Activated B cell treated with CpG ODN at 0.5 μM for 24 hours (primary cell): ENCODE measurements around the gene IL17B. TPM values are rescaled to one million over a fixed set of nuclear protein-coding genes. Genes with fewer than 3 reads are reported as not detected.

Experiments
- ATAC-seq: fragments of 200-7000 bp; cut with Tn5 transposase; one replicate; pipeline ENCODE4 v1.10.0; 2021; ENCODE audit warnings: low read depth, mild to moderate bottlenecking, moderate library complexity
- CTCF ChIA-PET: fragments of 350-600 bp; sonication (Branson Sonifier 250); formaldehyde crosslinking; loops from one replicate; lab custom pipeline; 2021; ENCODE audit warnings: antibody characterized with exemption; lab: Charles Lee
- POLR2A ChIA-PET: fragments of 350-600 bp; sonication (Branson Sonifier 250); formaldehyde crosslinking; loops from one replicate; lab custom pipeline; 2021; ENCODE audit warnings: antibody characterized with exemption; lab: Charles Lee
- DNase-seq: peaks from one replicate; pipeline ENCODE4 v3.0.0; 2022
- H3K27ac Mint-ChIP-seq: one replicate; pipeline ENCODE4 v1.8.0; 2020; ENCODE audit warnings: mixed read lengths
- H3K27me3 Mint-ChIP-seq: one replicate; pipeline ENCODE4 v1.8.0; 2021; ENCODE audit warnings: mixed read lengths
- H3K36me3 Mint-ChIP-seq: one replicate; pipeline ENCODE4 v1.8.0; 2021; ENCODE audit warnings: low read depth, mixed read lengths
- H3K4me1 Mint-ChIP-seq: one replicate; pipeline ENCODE4 v1.8.0; 2021; ENCODE audit warnings: mixed read lengths
- H3K4me3 Mint-ChIP-seq: one replicate; pipeline ENCODE4 v1.8.0; 2020; ENCODE audit warnings: mild to moderate bottlenecking, mixed read lengths
- H3K9me3 Mint-ChIP-seq: one replicate; pipeline ENCODE4 v1.8.0; 2020; ENCODE audit warnings: mixed read lengths
- CTCF ChIP-seq: fragments of 200-600 bp; IDR thresholded peaks from one replicate; pipeline ENCODE4 v1.8.0; 2022; ENCODE audit warnings: antibody characterized with exemption, mild to moderate bottlenecking
- intact Hi-C: fragments of 100-400 bp; cut with micrococcal nuclease; formaldehyde crosslinking; loops from one replicate; pipeline ENCODE4 v1.15.1; 2024
- total RNA-seq: library from RNA; stranded (reverse); gene quantifications from 2 replicates; pipeline ENCODE4 v1.2.3, GENCODE V29; 2022

IL17B gene
- total RNA-seq, 1 donor from 2014 or later: not detected

GRCh38 chr5:149418910-149419531 lies 39.9 kb upstream of the IL17B start:
- H3K27me3 Mint-ChIP-seq: peaks cover 20% of the 10 kb centered on the region
- POLR2A ChIA-PET: no interaction called here
- H3K9me3 Mint-ChIP-seq: no peaks in the 10 kb centered on the region
- DNase-seq (no peak), ATAC-seq (no peak)
- no peak for TF ChIP-seq CTCF
- H3K4me1 Mint-ChIP-seq: no peaks in the 10 kb centered on the region
- H3K36me3 Mint-ChIP-seq: no peaks in the 10 kb centered on the region
- no peak overlapping the region for H3K27ac Mint-ChIP-seq
- CTCF ChIA-PET: no interaction called here
- H3K4me3 Mint-ChIP-seq: no peak overlapping the region
- intact Hi-C loops: no loop called here

DNA sequence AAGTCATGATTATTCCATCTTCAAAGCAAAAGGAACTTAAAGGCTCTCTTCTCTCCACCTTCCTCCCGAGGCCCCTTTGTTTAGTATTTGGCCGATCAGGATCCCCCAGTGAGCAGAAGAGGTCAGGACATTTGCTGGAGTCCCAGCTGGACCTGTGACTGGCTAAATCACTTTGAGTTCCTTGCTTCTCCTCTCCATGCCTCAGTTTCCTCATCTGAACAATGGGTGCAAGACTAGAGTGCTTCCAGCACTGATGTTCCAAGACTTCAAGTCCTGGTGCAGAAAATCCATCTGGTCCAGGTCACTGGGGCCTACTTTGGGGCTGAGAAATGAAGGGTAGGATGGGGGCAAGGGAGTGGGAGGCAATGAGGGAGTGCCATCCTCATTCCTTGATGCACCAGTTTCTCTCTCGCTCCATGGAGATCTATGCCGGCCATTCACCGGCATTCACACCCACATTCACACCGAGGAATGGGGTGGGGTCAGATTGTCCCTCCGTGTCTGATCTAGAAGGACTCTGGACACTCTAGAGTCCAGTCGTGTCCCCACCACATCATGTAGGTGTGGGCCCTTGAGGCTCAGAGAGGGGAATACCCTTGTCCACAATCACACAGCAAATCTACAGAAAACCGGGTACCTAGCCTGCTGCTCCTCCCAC lies 38.7 kb upstream of the IL17B start:
- H3K27me3 Mint-ChIP-seq: peaks cover 20% of the 10 kb centered on the region
- no peaks in the 10 kb centered on the region for H3K36me3 Mint-ChIP-seq
- ATAC-seq (no peak), DNase-seq (no peak)
- H3K4me1 Mint-ChIP-seq: no peaks in the 10 kb centered on the region
- no peak overlapping the region for H3K4me3 Mint-ChIP-seq
- no peaks in the 10 kb centered on the region for H3K9me3 Mint-ChIP-seq
- intact Hi-C loops: no loop called here
- TF ChIP-seq CTCF: no peak
- no peak overlapping the region for H3K27ac Mint-ChIP-seq
- ChIA-PET CTCF (no interaction called here), POLR2A (no interaction called here)

DNA sequence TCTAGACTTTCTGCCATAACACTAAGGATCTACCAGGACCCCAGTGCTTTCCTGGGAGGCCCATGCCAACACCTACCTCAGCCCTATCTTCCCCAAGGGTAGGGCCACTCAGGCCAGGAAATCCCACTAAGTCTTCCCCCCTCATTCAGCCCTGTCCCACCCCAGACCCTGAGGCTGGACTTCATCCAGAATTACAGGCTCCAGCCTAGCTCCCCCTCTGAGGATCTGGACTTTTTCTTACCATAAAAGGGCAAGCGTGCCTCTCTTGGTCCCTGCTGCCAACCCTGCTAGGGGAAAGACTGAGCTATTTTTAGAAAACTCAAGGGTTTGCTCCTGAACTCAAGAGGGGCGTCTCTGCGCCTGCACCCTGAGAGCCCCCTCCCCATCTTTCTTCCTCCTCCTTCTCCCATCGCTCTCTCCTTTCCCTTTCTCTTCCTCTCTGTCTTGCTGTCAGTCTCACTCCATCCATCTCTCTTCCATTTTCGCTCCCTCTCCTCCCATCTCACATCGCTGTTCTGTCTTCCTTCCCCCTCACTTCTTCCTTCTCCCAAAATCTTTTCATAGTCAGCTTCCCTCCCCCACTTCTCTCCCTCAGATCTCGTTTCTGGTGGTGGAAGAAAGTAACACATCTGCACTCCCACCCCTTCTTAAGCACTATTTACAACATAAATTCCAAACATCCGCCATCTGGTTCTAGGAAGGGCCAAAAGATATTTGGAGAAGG lies 38.1 kb upstream of the IL17B start:
- Mint-ChIP-seq H3K27ac (no peak overlapping the region), H3K4me3 (no peak overlapping the region), H3K4me1 (no peaks in the 10 kb centered on the region), H3K9me3 (no peaks in the 10 kb centered on the region), H3K27me3 (peaks cover 19% of the 10 kb centered on the region), H3K36me3 (no peaks in the 10 kb centered on the region)
- intact Hi-C loops: no loop called here
- no peak for TF ChIP-seq CTCF
- DNase-seq (no peak), ATAC-seq (no peak)
- ChIA-PET POLR2A (no interaction called here), CTCF (no interaction called here)

DNA sequence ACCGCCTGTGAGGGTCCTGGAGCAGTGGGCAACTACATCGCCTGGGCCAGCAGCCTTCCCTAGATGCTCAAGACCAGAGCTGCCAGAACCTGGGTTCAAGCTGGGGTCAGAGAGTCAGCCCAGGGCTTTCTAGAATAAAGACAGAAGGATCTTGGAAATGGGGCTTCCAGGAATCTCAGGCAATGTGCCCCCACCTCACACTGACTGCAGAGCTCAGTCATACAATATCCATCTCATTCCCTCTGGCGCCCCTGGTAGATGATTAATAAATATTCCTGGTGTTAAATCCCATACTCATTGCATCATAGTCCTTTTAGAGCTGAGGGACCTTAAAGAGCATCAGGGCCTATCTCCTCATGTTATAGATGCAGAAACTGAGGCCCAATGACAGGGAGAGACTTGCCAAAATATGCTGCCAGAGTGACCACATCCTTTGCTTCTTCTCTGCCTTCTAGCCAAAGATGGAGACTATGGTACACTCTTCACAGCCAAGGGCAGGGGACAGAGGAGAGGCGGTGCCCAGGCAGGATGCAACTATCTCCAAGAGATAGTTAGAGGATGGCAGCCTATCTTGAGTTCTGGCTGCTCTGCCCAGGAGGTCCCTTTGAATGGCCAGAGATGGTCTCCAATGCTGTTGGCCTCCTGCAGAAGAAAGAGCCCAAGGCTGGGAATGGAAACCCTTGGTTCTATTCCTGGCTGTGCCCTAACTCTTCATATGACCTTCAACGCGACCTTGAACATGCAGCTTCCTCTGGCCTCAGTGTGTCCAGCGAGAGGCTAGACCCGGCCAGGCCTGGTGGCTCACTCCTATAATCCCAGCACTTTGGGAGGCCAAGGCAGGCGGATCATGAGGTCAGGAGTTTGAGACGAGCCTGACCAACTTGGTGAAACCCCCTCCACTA lies 36.2 kb upstream of the IL17B start:
- intact Hi-C loops: no loop called here
- POLR2A ChIA-PET: no interaction called here
- Mint-ChIP-seq H3K27ac (no peak overlapping the region), H3K4me1 (no peaks in the 10 kb centered on the region), H3K9me3 (no peaks in the 10 kb centered on the region), H3K4me3 (no peak overlapping the region), H3K27me3 (peaks cover 14% of the 10 kb centered on the region), H3K36me3 (no peaks in the 10 kb centered on the region)
- DNase-seq (no peak), ATAC-seq (no peak)
- CTCF ChIA-PET: no interaction called here
- TF ChIP-seq CTCF: no peak
